ENCODE measurements around the gene ACVR2B. TPM values are rescaled to one million over a fixed set of nuclear protein-coding genes. Genes with fewer than 3 reads are reported as not detected.

ACVR2B gene
- total RNA-seq, 4 donors from 2014 or later = 3.8 to 15.1 (median 5.7) TPM

DNA sequence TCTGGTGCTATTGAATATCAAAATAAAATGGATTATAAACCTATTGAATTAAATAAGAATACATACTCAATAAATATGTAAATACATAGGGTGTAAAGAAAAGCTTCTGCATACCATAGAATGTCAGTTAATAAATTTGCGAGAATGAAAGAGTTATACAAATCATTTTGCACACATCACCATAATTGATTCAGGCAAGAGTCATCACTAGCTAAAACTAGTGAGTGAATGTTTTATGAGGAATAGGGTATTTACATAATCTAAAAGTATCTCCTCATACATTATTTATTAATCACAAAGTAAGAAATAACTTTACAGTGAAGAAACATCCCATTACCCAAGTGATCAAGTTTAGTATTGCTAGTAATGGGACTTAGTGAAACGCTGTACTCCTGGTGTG lies 56.0 kb downstream of the ACVR2B start:
- TF ChIP-seq, protein P1, sequence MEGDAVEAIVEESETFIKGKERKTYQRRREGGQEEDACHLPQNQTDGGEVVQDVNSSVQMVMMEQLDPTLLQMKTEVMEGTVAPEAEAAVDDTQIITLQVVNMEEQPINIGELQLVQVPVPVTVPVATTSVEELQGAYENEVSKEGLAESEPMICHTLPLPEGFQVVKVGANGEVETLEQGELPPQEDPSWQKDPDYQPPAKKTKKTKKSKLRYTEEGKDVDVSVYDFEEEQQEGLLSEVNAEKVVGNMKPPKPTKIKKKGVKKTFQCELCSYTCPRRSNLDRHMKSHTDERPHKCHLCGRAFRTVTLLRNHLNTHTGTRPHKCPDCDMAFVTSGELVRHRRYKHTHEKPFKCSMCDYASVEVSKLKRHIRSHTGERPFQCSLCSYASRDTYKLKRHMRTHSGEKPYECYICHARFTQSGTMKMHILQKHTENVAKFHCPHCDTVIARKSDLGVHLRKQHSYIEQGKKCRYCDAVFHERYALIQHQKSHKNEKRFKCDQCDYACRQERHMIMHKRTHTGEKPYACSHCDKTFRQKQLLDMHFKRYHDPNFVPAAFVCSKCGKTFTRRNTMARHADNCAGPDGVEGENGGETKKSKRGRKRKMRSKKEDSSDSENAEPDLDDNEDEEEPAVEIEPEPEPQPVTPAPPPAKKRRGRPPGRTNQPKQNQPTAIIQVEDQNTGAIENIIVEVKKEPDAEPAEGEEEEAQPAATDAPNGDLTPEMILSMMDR (IDR thresholded peaks at IDR 0.05; ENCODE audit: low read depth) = no peak

DNA sequence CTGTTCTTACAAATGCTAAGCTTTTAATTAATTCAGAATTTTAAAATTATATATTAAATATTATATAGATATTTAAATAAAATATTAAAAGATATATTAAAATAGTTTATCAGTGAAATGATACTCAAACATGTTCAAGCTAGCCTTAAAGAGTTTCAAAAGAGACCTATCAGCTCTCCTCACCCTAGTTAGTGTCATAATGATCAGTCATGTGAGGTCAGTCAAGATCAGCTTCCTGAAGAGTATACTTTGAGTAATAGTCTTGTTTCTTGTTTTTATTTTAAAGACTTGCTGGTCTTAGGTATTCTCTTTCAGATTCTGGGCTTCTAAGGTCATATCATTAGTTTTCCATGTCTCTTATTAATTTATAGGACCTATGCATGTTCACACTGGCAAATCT lies 56.9 kb downstream of the ACVR2B start:
- TF ChIP-seq, protein P1 (IDR thresholded peaks at IDR 0.05; ENCODE audit: low read depth) = no peak

DNA sequence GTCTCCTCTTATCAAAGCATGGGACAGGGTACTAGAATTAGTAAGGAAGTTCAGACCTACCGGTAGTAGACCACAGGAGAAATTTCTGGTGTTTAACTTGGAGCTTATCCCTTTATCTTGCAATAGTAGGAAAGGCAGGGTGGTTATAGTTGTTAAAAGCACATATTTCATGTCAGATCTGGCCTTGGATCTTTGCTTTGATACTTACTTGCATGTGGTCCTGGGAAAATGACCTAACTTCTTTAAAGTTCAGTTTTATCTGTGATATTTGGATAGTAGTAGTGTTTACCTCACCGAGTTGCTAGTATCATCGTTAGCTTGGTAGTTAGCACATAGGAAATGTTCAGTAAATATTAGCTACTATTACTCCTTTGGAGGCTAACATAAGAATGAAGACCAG lies 57.9 kb downstream of the ACVR2B start:
- TF ChIP-seq, protein P1 (IDR thresholded peaks at IDR 0.05; ENCODE audit: low read depth) = no peak

DNA sequence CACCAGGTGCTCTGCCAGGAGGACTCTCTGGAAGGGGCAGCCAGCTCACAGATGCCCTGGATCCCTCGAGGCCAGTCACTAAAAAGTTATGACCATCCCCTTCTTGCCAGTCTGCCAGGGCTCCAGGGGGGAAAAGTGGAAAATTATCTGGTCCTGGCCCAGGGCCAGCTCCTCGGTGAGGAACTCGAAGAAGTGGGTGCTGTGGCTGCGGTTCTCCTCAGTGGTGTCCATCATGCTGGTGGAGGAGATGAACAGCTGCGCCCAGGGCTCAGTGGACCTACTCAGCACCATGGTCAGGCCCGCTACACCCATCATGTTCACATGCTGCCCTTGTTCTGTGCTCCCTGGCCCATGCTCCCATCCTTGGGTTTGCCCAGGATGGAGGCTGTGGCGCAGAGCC lies 61.7 kb downstream of the ACVR2B start:
- TF ChIP-seq, protein P1 (IDR thresholded peaks at IDR 0.05; ENCODE audit: low read depth) = no peak

DNA sequence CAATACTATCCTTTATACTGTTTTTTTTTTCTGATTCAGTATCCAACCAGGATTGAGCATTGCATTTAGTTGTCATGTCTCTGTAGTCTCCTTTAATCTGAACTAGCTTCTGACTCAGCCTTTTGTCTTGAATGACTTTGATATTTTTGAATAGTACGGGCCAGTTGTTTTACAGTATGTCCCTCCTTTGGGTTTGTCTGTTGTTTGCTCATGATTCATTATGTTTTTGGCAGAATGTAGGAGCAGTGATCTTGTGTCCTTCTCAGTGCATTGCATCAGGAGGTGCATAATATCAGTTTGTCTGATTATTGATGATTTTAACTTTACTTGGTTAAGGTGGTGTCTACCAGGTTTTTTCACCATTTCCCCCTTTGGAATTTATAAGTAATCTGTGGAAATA lies 63.0 kb downstream of the ACVR2B start:
- TF ChIP-seq, protein P1 (IDR thresholded peaks at IDR 0.05; ENCODE audit: low read depth) = no peak

DNA sequence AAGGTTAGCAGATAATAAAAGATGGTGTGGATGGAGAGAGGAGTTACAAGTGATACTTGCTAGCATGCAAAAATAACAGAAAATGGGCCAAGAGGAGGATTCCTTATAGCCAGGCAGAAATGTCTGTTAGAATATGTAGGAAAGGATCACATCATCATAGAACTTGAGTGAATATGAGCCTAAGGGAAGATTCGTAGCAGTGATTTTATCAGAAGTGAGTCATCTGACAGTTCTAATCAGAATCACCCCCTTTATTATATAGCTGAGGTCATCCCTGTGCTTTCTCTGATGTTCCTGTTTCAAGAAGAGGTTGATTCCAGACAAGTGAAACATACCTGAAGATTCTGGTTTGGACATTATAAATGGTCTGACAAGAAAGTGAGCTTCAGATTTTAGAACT lies 65.3 kb downstream of the ACVR2B start:
- TF ChIP-seq, protein P1 (IDR thresholded peaks at IDR 0.05; ENCODE audit: low read depth) = no peak

DNA sequence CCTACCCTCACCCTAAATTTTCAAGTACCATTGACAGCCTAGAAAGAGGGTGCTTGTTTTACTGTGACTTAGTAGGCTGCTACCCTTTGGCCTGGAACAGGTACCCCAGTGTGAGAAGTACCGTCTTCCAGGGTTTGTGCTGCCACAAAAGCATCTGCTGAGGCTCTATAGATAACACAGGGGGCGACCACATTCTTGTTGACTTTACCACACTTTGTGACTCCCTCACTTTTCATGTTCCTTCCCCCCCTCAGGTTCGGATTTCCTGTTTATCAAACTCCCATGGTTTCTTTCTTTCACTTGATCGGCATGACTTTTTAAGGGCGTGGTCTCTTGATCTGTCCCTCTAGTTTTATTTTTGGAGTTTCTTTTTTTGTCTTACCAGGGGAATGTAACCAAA lies 66.0 kb downstream of the ACVR2B start:
- TF ChIP-seq, protein P1 (IDR thresholded peaks at IDR 0.05; ENCODE audit: low read depth) = no peak

All from subcutaneous adipose tissue (tissue), 4 donors.